Measurements from ENCODE around the gene TANC1.

Gene TANC1

GRCh38 chr2:159267921-159268320, 299.5 kb downstream of the TANC1 start:
- no peak for DNase-seq (ENCODE audit: low read depth)

- no peak for DNase-seq (ENCODE audit: low read depth)
Observed at GRCh38 chr2:159270744-159271379, 302.4 kb downstream of the TANC1 start.

GRCh38 chr2:159272156-159272555, 303.7 kb downstream of the TANC1 start:
- DNase-seq (ENCODE audit: low read depth) = no peak

- no peak for DNase-seq (ENCODE audit: low read depth)
Observed at GRCh38 chr2:159275111-159275510, 306.7 kb downstream of the TANC1 start.

GRCh38 chr2:159279700-159280099, 311.3 kb downstream of the TANC1 start:
- DNase-seq (ENCODE audit: low read depth) = no peak

- no peak for DNase-seq (ENCODE audit: low read depth)
Observed at GRCh38 chr2:159281002-159281401, 312.6 kb downstream of the TANC1 start.
